Measurements from ENCODE around the gene TELO2. TPM values are rescaled to one million over a fixed set of nuclear protein-coding genes. Genes with fewer than 3 reads are reported as not detected.

The TELO2 gene
- polyA plus RNA-seq, 6 donors from 2014 or later, result 17.3 to 37.1 (median 26.3) TPM

Other genes starting within 250 kb of the TELO2 start
- gene TPSD1, start 237.3 kb upstream of the TELO2 start, polyA plus RNA-seq (ENCODE audit: low read depth in 6 of 6), result not detected
- 100 to 1,000 TPM in 5 of 6 donors, 10 to 100 TPM in 1; 99.5 to 121 (median 114) TPM for gene UBE2I, start 183.7 kb upstream of the TELO2 start, polyA plus RNA-seq (ENCODE audit: low read depth in 6 of 6)
- 1 to 10 TPM in 1 of 6 donors, under 1 TPM in 4, not detected in 1; 0.20 to 1.3 (median 0.67) TPM for gene BAIAP3, start 159.7 kb upstream of the TELO2 start, polyA plus RNA-seq (ENCODE audit: low read depth in 6 of 6)
- 100 to 1,000 TPM in 3 of 6 donors, 10 to 100 TPM in 3; 87.9 to 103 (median 99.1) TPM for gene TSR3, start 141.5 kb upstream of the TELO2 start, polyA plus RNA-seq (ENCODE audit: low read depth in 6 of 6)
- gene GNPTG, start 141.4 kb upstream of the TELO2 start, polyA plus RNA-seq (ENCODE audit: low read depth in 6 of 6), result 10 to 100 TPM; 39.7 to 52.1 (median 44.6) TPM
- 10 to 100 TPM in 1 of 6 donors, 1 to 10 TPM in 5; 7.2 to 25.7 (median 9.2) TPM for gene UNKL, start 78.7 kb upstream of the TELO2 start, polyA plus RNA-seq (ENCODE audit: low read depth in 6 of 6)
- gene UQCC4, start 72.6 kb upstream of the TELO2 start, polyA plus RNA-seq (ENCODE audit: low read depth in 6 of 6), result 10 to 100 TPM; 39.8 to 65.5 (median 46.2) TPM
- gene PERCC1, start 62.3 kb upstream of the TELO2 start, polyA plus RNA-seq (ENCODE audit: low read depth in 6 of 6), result not detected
- under 1 TPM in 2 of 6 donors, not detected in 4; 0.16 to 0.26 TPM for gene CCDC154, start 48.8 kb upstream of the TELO2 start, polyA plus RNA-seq (ENCODE audit: low read depth in 6 of 6)
- 10 to 100 TPM; 48.6 to 92.2 (median 61.4) TPM for gene CLCN7, start 18.3 kb upstream of the TELO2 start, polyA plus RNA-seq (ENCODE audit: low read depth in 6 of 6)
- gene PTX4, start 4.4 kb upstream of the TELO2 start, polyA plus RNA-seq (ENCODE audit: low read depth in 6 of 6), result not detected
- gene TMEM204, start 40.3 kb downstream of the TELO2 start, polyA plus RNA-seq (ENCODE audit: low read depth in 6 of 6), result 10 to 100 TPM in 2 of 6 donors, 1 to 10 TPM in 4; 5.2 to 23.9 (median 6.6) TPM
- gene IFT140, start 118.7 kb downstream of the TELO2 start, polyA plus RNA-seq (ENCODE audit: low read depth in 6 of 6), result 1 to 10 TPM in 5 of 6 donors, not detected in 1; 1.3 to 2.3 (median 2.2) TPM
- 1 to 10 TPM; 1.8 to 6.0 (median 2.2) TPM for gene CRAMP1, start 119.0 kb downstream of the TELO2 start, polyA plus RNA-seq (ENCODE audit: low read depth in 6 of 6)
- gene JPT2, start 184.9 kb downstream of the TELO2 start, polyA plus RNA-seq (ENCODE audit: low read depth in 6 of 6), result 10 to 100 TPM in 5 of 6 donors, 1 to 10 TPM in 1; 6.8 to 14.4 (median 11.5) TPM
- gene MAPK8IP3, start 212.8 kb downstream of the TELO2 start, polyA plus RNA-seq (ENCODE audit: low read depth in 6 of 6), result 10 to 100 TPM in 1 of 6 donors, 1 to 10 TPM in 5; 1.2 to 10.1 (median 2.2) TPM

Measured in naive B cell (primary cell).